Activated CD8-positive, alpha-beta memory T cell treated with anti-CD3 and anti-CD28 coated beads, Interleukin-2, amount 10 ng/mL, durations not matched to agents 7 days and 5 days (primary cell): ENCODE data around the gene TTLL11. TPM values are rescaled to one million over a fixed set of nuclear protein-coding genes. Genes with fewer than 3 reads are reported as not detected.

Experiments used
- ATAC-seq: fragments of 150-1000 bp; cut with Tn5 transposase; one replicate; pipeline ENCODE4 v1.10.0; 2021; ENCODE audit warnings: moderate library complexity
- CTCF ChIA-PET: fragments of 350-600 bp; sonication (Branson Sonifier 250); formaldehyde crosslinking; loops from one replicate; lab custom pipeline; 2021; ENCODE audit warnings: antibody characterized with exemption; lab: Charles Lee
- DNase-seq: peaks from one replicate; pipeline ENCODE4 v3.0.0-alpha.2; 2020
- H3K27ac Mint-ChIP-seq: one replicate; pipeline ENCODE4 v1.8.0; 2021; ENCODE audit warnings: mild to moderate bottlenecking, mixed read lengths
- H3K27me3 Mint-ChIP-seq: one replicate; pipeline ENCODE4 v1.8.0; 2021; ENCODE audit warnings: mixed read lengths
- H3K36me3 Mint-ChIP-seq: one replicate; pipeline ENCODE4 v1.8.0; 2021; ENCODE audit warnings: mild to moderate bottlenecking, mixed read lengths
- H3K4me1 Mint-ChIP-seq: one replicate; pipeline ENCODE4 v1.8.0; 2021; ENCODE audit warnings: mixed read lengths
- H3K4me3 Mint-ChIP-seq: one replicate; pipeline ENCODE4 v1.8.0; 2021; ENCODE audit warnings: mild to moderate bottlenecking, moderate library complexity, mixed read lengths
- H3K9me3 Mint-ChIP-seq: one replicate; pipeline ENCODE4 v1.8.0; 2022; ENCODE audit warnings: low read depth, mixed read lengths
- total RNA-seq, 2 experiments: library from RNA; stranded (reverse); gene quantifications; one replicate each; pipeline ENCODE4 v1.2.3, GENCODE V29; 2021

Gene TTLL11
- total RNA-seq, 2 experiments from 2014 or later = 2.2 to 2.5 TPM

GRCh38 chr9:121858788-121859187, 234.3 kb downstream of the TTLL11 start:
- no peaks in the 10 kb centered on the region for H3K4me1 Mint-ChIP-seq
- H3K27ac Mint-ChIP-seq = no peak overlapping the region
- no peaks in the 10 kb centered on the region for H3K36me3 Mint-ChIP-seq
- ATAC-seq (no peak), DNase-seq (no peak)
- H3K27me3 Mint-ChIP-seq = no peaks in the 10 kb centered on the region
- H3K4me3 Mint-ChIP-seq = no peak overlapping the region
- no peaks in the 10 kb centered on the region for H3K9me3 Mint-ChIP-seq
- CTCF ChIA-PET = no interaction called here

- Mint-ChIP-seq H3K4me1 (no peaks in the 10 kb centered on the region), H3K27ac (no peak overlapping the region), H3K9me3 (no peaks in the 10 kb centered on the region), H3K4me3 (no peak overlapping the region), H3K36me3 (no peaks in the 10 kb centered on the region), H3K27me3 (no peaks in the 10 kb centered on the region)
- no peak for ATAC-seq
- no peak for DNase-seq
- CTCF ChIA-PET = no interaction called here
Measured at GRCh38 chr9:121857928-121858327, 235.2 kb downstream of the TTLL11 start.

- Mint-ChIP-seq H3K27ac (no peak overlapping the region), H3K4me3 (no peak overlapping the region), H3K9me3 (no peaks in the 10 kb centered on the region), H3K4me1 (no peaks in the 10 kb centered on the region), H3K36me3 (no peaks in the 10 kb centered on the region), H3K27me3 (no peaks in the 10 kb centered on the region)
- CTCF ChIA-PET = no interaction called here
- no peak for DNase-seq
- no peak for ATAC-seq
Measured at GRCh38 chr9:121855476-121855875, 237.6 kb downstream of the TTLL11 start.

- CTCF ChIA-PET = no interaction called here
- ATAC-seq = no peak
- no peaks in the 10 kb centered on the region for H3K9me3 Mint-ChIP-seq
- H3K27me3 Mint-ChIP-seq = peaks cover 3% of the 10 kb centered on the region
- H3K27ac Mint-ChIP-seq = no peak overlapping the region
- no peak overlapping the region for H3K4me3 Mint-ChIP-seq
- H3K36me3 Mint-ChIP-seq = no peaks in the 10 kb centered on the region
- H3K4me1 Mint-ChIP-seq = no peaks in the 10 kb centered on the region
- DNase-seq = no peak
Measured at GRCh38 chr9:121853617-121854395, 239.3 kb downstream of the TTLL11 start.

GRCh38 chr9:121852651-121853616, 240.2 kb downstream of the TTLL11 start:
- CTCF ChIA-PET = no interaction called here
- ATAC-seq = no peak
- H3K4me1 Mint-ChIP-seq = no peaks in the 10 kb centered on the region
- no peaks in the 10 kb centered on the region for H3K36me3 Mint-ChIP-seq
- no peak overlapping the region for H3K27ac Mint-ChIP-seq
- no peak for DNase-seq
- no peak overlapping the region for H3K4me3 Mint-ChIP-seq
- H3K9me3 Mint-ChIP-seq = no peaks in the 10 kb centered on the region
- peaks cover 5% of the 10 kb centered on the region for H3K27me3 Mint-ChIP-seq

- no peaks in the 10 kb centered on the region for H3K9me3 Mint-ChIP-seq
- no peaks in the 10 kb centered on the region for H3K36me3 Mint-ChIP-seq
- H3K4me1 Mint-ChIP-seq = no peaks in the 10 kb centered on the region
- no peak for ATAC-seq
- no peak overlapping the region for H3K27ac Mint-ChIP-seq
- CTCF ChIA-PET = no interaction called here
- DNase-seq = no peak
- H3K4me3 Mint-ChIP-seq = no peak overlapping the region
- peaks cover 5% of the 10 kb centered on the region for H3K27me3 Mint-ChIP-seq
Measured at GRCh38 chr9:121852241-121852640, 240.9 kb downstream of the TTLL11 start.

GRCh38 chr9:121851641-121852091, 241.4 kb downstream of the TTLL11 start:
- H3K36me3 Mint-ChIP-seq = no peaks in the 10 kb centered on the region
- CTCF ChIA-PET = no interaction called here
- H3K4me1 Mint-ChIP-seq = no peaks in the 10 kb centered on the region

GRCh38 chr9:121850366-121850765, 242.7 kb downstream of the TTLL11 start:
- no peaks in the 10 kb centered on the region for H3K4me1 Mint-ChIP-seq
- ATAC-seq (no peak), DNase-seq (no peak)
- H3K36me3 Mint-ChIP-seq = no peaks in the 10 kb centered on the region
- peaks cover 10% of the 10 kb centered on the region for H3K27me3 Mint-ChIP-seq
- CTCF ChIA-PET = no interaction called here
- H3K9me3 Mint-ChIP-seq = no peaks in the 10 kb centered on the region
- no peak overlapping the region for H3K27ac Mint-ChIP-seq
- no peak overlapping the region for H3K4me3 Mint-ChIP-seq

More at GRCh38 chr9:121851641-121852091, 241.4 kb downstream of the TTLL11 start:
- Mint-ChIP-seq H3K27ac (no peak overlapping the region), H3K27me3 (peaks cover 5% of the 10 kb centered on the region), H3K9me3 (no peaks in the 10 kb centered on the region), H3K4me3 (no peak overlapping the region)
- DNase-seq = no peak
- ATAC-seq = no peak

GRCh38 chr9:121849554-121849953, 243.6 kb downstream of the TTLL11 start:
- CTCF ChIA-PET = interaction anchor here (0.8 kb wide), 1 partner anchor 304 kb away, joined by 3 read pairs; no protein-coding TSS in a partner anchor
- Mint-ChIP-seq H3K27ac (no peak overlapping the region), H3K4me3 (no peak overlapping the region), H3K36me3 (no peaks in the 10 kb centered on the region), H3K4me1 (no peaks in the 10 kb centered on the region), H3K9me3 (no peaks in the 10 kb centered on the region), H3K27me3 (peaks cover 15% of the 10 kb centered on the region)
- DNase-seq = no peak
- ATAC-seq = no peak

- H3K27ac Mint-ChIP-seq = no peak overlapping the region
- peaks cover 24% of the 10 kb centered on the region for H3K27me3 Mint-ChIP-seq
- no peaks in the 10 kb centered on the region for H3K9me3 Mint-ChIP-seq
- no peak for ATAC-seq
- CTCF ChIA-PET = no interaction called here
- H3K4me3 Mint-ChIP-seq = no peak overlapping the region
- peaks cover 8% of the 10 kb centered on the region for H3K4me1 Mint-ChIP-seq
- no peaks in the 10 kb centered on the region for H3K36me3 Mint-ChIP-seq
- DNase-seq = no peak
Measured at GRCh38 chr9:121844562-121844961, 248.5 kb downstream of the TTLL11 start.

- H3K4me3 Mint-ChIP-seq = no peak overlapping the region
- H3K9me3 Mint-ChIP-seq = no peaks in the 10 kb centered on the region
- CTCF ChIA-PET = no interaction called here
- no peaks in the 10 kb centered on the region for H3K36me3 Mint-ChIP-seq
- peaks cover 24% of the 10 kb centered on the region for H3K27me3 Mint-ChIP-seq
- no peak overlapping the region for H3K27ac Mint-ChIP-seq
- ATAC-seq = no peak
- H3K4me1 Mint-ChIP-seq = peaks cover 8% of the 10 kb centered on the region
- DNase-seq = no peak
Measured at GRCh38 chr9:121844098-121844497, 249.0 kb downstream of the TTLL11 start.

GRCh38 chr9:121842612-121842978, 250.5 kb downstream of the TTLL11 start:
- H3K4me1 Mint-ChIP-seq = peaks cover 8% of the 10 kb centered on the region
- CTCF ChIA-PET = no interaction called here
- peaks cover 19% of the 10 kb centered on the region for H3K27me3 Mint-ChIP-seq
- ATAC-seq (no peak), DNase-seq (no peak)
- no peaks in the 10 kb centered on the region for H3K36me3 Mint-ChIP-seq
- H3K9me3 Mint-ChIP-seq = no peaks in the 10 kb centered on the region
- H3K4me3 Mint-ChIP-seq = no peak overlapping the region
- no peak overlapping the region for H3K27ac Mint-ChIP-seq

- Mint-ChIP-seq H3K9me3 (no peaks in the 10 kb centered on the region), H3K27ac (no peak overlapping the region), H3K4me1 (peaks cover 8% of the 10 kb centered on the region), H3K4me3 (no peak overlapping the region), H3K27me3 (peaks cover 19% of the 10 kb centered on the region), H3K36me3 (no peaks in the 10 kb centered on the region)
- CTCF ChIA-PET = no interaction called here
- DNase-seq (peak; percentile 36), ATAC-seq (no peak)
Measured at GRCh38 chr9:121841771-121842611, 251.1 kb downstream of the TTLL11 start.
